ENCODE data around the gene OR5C1. TPM values are rescaled to one million over a fixed set of nuclear protein-coding genes. Genes with fewer than 3 reads are reported as not detected.
A peak's percentile ranks its signal among the peaks of the same experiment; 100 is the strongest.

The OR5C1 gene
- total and polyA plus RNA-seq, 2 of the 13 experiments (the other 11 are each of a cell fraction or from before 2014, with no cell fraction given): not detected

DNA sequence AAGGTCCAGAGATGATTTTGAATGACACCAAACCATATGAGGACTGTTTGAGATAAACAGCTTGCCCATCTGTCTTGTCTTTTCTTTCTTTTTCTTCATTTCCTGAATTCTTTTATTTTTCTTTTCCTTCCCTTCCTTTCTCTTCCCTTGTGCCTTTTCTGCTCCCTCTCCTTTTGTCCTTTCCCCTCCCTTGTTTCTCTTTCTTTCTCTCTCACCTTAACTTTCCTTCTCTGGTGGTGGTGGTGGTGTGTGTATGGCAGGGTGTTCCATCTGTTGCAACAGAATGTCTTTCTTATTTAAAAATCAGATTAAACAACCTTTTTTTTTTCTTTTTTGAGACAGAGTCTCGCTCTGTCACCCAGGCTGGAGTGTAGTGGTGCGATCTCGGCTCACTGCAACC lies 43.5 kb downstream of the OR5C1 start:
- no peak overlapping the region for H3K9ac ChIP-seq (ENCODE audit: insufficient read depth, low read depth, low read length)
- peaks cover 35% of the 10 kb centered on the region for H3K4me1 ChIP-seq (ENCODE audit: insufficient read depth, low read length)
- FAIRE-seq: no peak
- ATAC-seq: no peak
- ChIA-PET POLR2A (no interaction called here), CTCF (ENCODE audit: low intra/inter-chr PET ratio, low total read pairs) (no interaction called here)
- no TSS peak for BruUV-seq (replicated peaks)
- no peak overlapping the region for H3K4me3 ChIP-seq (replicated peaks in 1 of 3; ENCODE audit: insufficient read depth in 1 of 3, low read depth in 2 of 3, low read length in 3 of 3)
- H3K79me2 ChIP-seq (ENCODE audit: insufficient read depth, low read length): peaks cover 11% of the 10 kb centered on the region
- no peaks in the 10 kb centered on the region for H3K9me3 ChIP-seq (ENCODE audit: low read length)
- no peak for DNase-seq (ENCODE audit: low spot score)
- WGBS (ENCODE audit: low lambda C conversion rate): 56% methylated on average over 3 of the region's 3 CpGs
- no peaks in the 10 kb centered on the region; the same call in 1 of the 2 replicates for H4K20me1 ChIP-seq (ENCODE audit: insufficient read depth, low read length)
- H3K4me2 ChIP-seq (ENCODE audit: low read depth, low read length): peak overlapping the region; percentile 49; the same call in 1 of the 2 replicates
- in situ Hi-C loops (cut with HindIII; ENCODE audit: extremely low pct_ligation_motif_present, low pct_unique_long_range_greater_than_20kb): no loop called here
- intact Hi-C loops (cut with micrococcal nuclease; ENCODE audit: unreplicated experiment): no loop called here
- H3K27ac ChIP-seq (ENCODE audit: extremely low read length, insufficient read depth, low read length): no peak overlapping the region
- no peaks in the 10 kb centered on the region; a peak in 1 of 5 replicates for H3K27me3 ChIP-seq (ENCODE audit: control insufficient read depth in 1 of 2, insufficient read depth in 2 of 2, low read length in 2 of 2)
- peak overlapping the region; percentile 63 for H2AFZ ChIP-seq (ENCODE audit: low read length)
- H3K36me3 ChIP-seq (replicated peaks in 1 of 2; ENCODE audit: control insufficient read depth in 1 of 2, insufficient read depth in 2 of 2, low read length in 2 of 2): no peaks in the 10 kb centered on the region
- TF ChIP-seq, protein P1, sequence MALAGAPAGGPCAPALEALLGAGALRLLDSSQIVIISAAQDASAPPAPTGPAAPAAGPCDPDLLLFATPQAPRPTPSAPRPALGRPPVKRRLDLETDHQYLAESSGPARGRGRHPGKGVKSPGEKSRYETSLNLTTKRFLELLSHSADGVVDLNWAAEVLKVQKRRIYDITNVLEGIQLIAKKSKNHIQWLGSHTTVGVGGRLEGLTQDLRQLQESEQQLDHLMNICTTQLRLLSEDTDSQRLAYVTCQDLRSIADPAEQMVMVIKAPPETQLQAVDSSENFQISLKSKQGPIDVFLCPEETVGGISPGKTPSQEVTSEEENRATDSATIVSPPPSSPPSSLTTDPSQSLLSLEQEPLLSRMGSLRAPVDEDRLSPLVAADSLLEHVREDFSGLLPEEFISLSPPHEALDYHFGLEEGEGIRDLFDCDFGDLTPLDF (CRISPR knock-in tag; IDR thresholded peaks at IDR 0.05): no peak
- TF ChIP-seq BHLHE40 (IDR thresholded peaks at IDR 0.05; ENCODE audit: low read length) (no peak), YY1 (IDR thresholded peaks at IDR 0.05; ENCODE audit: insufficient read depth, insufficient replicate concordance, low read depth, low read length) (no peak), PCBP2 (optimal IDR thresholded peaks at IDR 0.05; ENCODE audit: low read depth, low read length, poor library complexity, severe bottlenecking) (no peak), NONO (IDR thresholded peaks at IDR 0.05) (no peak), NONO (CRISPR knock-in tag; conservative IDR thresholded peaks at IDR 0.05) (no peak), ZNF460 (CRISPR knock-in tag; IDR thresholded peaks at IDR 0.05; ENCODE audit: borderline replicate concordance) (no peak)
- TF ChIP-seq, protein P2, sequence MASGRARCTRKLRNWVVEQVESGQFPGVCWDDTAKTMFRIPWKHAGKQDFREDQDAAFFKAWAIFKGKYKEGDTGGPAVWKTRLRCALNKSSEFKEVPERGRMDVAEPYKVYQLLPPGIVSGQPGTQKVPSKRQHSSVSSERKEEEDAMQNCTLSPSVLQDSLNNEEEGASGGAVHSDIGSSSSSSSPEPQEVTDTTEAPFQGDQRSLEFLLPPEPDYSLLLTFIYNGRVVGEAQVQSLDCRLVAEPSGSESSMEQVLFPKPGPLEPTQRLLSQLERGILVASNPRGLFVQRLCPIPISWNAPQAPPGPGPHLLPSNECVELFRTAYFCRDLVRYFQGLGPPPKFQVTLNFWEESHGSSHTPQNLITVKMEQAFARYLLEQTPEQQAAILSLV (CRISPR knock-in tag; IDR thresholded peaks at IDR 0.05; ENCODE audit: borderline replicate concordance): no peak
- TF ChIP-seq, protein P3, sequence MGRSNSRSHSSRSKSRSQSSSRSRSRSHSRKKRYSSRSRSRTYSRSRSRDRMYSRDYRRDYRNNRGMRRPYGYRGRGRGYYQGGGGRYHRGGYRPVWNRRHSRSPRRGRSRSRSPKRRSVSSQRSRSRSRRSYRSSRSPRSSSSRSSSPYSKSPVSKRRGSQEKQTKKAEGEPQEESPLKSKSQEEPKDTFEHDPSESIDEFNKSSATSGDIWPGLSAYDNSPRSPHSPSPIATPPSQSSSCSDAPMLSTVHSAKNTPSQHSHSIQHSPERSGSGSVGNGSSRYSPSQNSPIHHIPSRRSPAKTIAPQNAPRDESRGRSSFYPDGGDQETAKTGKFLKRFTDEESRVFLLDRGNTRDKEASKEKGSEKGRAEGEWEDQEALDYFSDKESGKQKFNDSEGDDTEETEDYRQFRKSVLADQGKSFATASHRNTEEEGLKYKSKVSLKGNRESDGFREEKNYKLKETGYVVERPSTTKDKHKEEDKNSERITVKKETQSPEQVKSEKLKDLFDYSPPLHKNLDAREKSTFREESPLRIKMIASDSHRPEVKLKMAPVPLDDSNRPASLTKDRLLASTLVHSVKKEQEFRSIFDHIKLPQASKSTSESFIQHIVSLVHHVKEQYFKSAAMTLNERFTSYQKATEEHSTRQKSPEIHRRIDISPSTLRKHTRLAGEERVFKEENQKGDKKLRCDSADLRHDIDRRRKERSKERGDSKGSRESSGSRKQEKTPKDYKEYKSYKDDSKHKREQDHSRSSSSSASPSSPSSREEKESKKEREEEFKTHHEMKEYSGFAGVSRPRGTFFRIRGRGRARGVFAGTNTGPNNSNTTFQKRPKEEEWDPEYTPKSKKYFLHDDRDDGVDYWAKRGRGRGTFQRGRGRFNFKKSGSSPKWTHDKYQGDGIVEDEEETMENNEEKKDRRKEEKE (IDR thresholded peaks at IDR 0.05): no peak
- TF ChIP-seq, protein P4, sequence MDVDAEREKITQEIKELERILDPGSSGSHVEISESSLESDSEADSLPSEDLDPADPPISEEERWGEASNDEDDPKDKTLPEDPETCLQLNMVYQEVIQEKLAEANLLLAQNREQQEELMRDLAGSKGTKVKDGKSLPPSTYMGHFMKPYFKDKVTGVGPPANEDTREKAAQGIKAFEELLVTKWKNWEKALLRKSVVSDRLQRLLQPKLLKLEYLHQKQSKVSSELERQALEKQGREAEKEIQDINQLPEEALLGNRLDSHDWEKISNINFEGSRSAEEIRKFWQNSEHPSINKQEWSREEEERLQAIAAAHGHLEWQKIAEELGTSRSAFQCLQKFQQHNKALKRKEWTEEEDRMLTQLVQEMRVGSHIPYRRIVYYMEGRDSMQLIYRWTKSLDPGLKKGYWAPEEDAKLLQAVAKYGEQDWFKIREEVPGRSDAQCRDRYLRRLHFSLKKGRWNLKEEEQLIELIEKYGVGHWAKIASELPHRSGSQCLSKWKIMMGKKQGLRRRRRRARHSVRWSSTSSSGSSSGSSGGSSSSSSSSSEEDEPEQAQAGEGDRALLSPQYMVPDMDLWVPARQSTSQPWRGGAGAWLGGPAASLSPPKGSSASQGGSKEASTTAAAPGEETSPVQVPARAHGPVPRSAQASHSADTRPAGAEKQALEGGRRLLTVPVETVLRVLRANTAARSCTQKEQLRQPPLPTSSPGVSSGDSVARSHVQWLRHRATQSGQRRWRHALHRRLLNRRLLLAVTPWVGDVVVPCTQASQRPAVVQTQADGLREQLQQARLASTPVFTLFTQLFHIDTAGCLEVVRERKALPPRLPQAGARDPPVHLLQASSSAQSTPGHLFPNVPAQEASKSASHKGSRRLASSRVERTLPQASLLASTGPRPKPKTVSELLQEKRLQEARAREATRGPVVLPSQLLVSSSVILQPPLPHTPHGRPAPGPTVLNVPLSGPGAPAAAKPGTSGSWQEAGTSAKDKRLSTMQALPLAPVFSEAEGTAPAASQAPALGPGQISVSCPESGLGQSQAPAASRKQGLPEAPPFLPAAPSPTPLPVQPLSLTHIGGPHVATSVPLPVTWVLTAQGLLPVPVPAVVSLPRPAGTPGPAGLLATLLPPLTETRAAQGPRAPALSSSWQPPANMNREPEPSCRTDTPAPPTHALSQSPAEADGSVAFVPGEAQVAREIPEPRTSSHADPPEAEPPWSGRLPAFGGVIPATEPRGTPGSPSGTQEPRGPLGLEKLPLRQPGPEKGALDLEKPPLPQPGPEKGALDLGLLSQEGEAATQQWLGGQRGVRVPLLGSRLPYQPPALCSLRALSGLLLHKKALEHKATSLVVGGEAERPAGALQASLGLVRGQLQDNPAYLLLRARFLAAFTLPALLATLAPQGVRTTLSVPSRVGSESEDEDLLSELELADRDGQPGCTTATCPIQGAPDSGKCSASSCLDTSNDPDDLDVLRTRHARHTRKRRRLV (CRISPR knock-in tag; IDR thresholded peaks at IDR 0.05): no peak
- TF ChIP-seq, protein P5, sequence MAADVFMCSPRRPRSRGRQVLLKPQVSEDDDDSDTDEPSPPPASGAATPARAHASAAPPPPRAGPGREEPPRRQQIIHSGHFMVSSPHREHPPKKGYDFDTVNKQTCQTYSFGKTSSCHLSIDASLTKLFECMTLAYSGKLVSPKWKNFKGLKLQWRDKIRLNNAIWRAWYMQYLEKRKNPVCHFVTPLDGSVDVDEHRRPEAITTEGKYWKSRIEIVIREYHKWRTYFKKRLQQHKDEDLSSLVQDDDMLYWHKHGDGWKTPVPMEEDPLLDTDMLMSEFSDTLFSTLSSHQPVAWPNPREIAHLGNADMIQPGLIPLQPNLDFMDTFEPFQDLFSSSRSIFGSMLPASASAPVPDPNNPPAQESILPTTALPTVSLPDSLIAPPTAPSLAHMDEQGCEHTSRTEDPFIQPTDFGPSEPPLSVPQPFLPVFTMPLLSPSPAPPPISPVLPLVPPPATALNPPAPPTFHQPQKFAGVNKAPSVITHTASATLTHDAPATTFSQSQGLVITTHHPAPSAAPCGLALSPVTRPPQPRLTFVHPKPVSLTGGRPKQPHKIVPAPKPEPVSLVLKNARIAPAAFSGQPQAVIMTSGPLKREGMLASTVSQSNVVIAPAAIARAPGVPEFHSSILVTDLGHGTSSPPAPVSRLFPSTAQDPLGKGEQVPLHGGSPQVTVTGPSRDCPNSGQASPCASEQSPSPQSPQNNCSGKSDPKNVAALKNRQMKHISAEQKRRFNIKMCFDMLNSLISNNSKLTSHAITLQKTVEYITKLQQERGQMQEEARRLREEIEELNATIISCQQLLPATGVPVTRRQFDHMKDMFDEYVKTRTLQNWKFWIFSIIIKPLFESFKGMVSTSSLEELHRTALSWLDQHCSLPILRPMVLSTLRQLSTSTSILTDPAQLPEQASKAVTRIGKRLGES (CRISPR knock-in tag; IDR thresholded peaks at IDR 0.05; ENCODE audit: borderline replicate concordance): no peak
